Keratinocyte (primary cell): ENCODE results near the gene LAPTM5. TPM values are rescaled to one million over a fixed set of nuclear protein-coding genes. Genes with fewer than 3 reads are reported as not detected.

Source experiments
- DNase-seq: peaks from one replicate; pipeline ENCODE4 v3.0.0-alpha.2; 2011; ENCODE audit warnings: low read depth, missing footprints, low spot score
- FAIRE-seq: peaks from 2 replicates; lab custom pipeline; 2011; peaks lifted over from hg19 to GRCh38; lab: Jason Lieb, UNC
- H2AFZ ChIP-seq: 2 replicates; pipeline ENCODE4 v1.6.0; 2012; ENCODE audit warnings: low read length, control low read depth, inconsistent platforms; ENCODE audit not compliant: control insufficient read depth
- H3K27ac ChIP-seq: 2 replicates; pipeline ENCODE4 v1.5.1; 2011; ENCODE audit warnings: low read length; ENCODE audit not compliant: control insufficient read depth, insufficient read depth
- H3K27me3 ChIP-seq: 3 replicates; pipeline ENCODE4 v1.6.0; 2011; ENCODE audit warnings: low read length; ENCODE audit not compliant: control insufficient read depth, insufficient read depth; ENCODE audit errors: extremely low read depth
- H3K36me3 ChIP-seq, 2 experiments: 2 replicates in 1 of 2; 3 replicates in 1 of 2; pipeline ENCODE4 v1.5.1; 2011; ENCODE audit warnings: low read length in 2 of 2, mild to moderate bottlenecking in 1 of 2; ENCODE audit not compliant: control insufficient read depth in 2 of 2, insufficient read depth in 2 of 2; ENCODE audit errors: extremely low read depth in 1 of 2
- H3K4me1 ChIP-seq: 3 replicates; pipeline ENCODE4 v1.5.1; 2011; ENCODE audit warnings: low read length; ENCODE audit not compliant: control insufficient read depth, insufficient read depth; ENCODE audit errors: extremely low read depth
- H3K4me2 ChIP-seq: 3 replicates; pipeline ENCODE4 v1.6.0; 2011; ENCODE audit warnings: low read depth, low read length; ENCODE audit not compliant: control insufficient read depth, insufficient read depth; ENCODE audit errors: extremely low read depth
- H3K4me3 ChIP-seq, 3 experiments: fragments of 200-600 bp in 1 of 3; sonication (generic) in 1 of 3; 2 replicates in 2 of 3; 3 replicates in 1 of 3; pipeline ENCODE4 v1.5.1; 2011 to 2016; ENCODE audit warnings: low read length in 3 of 3, mild to moderate bottlenecking in 3 of 3, control low read depth in 2 of 3, inconsistent platforms in 1 of 3, low read depth in 1 of 3, mixed read lengths in 1 of 3, mixed run types in 1 of 3, moderate library complexity in 1 of 3; ENCODE audit not compliant: control insufficient read depth in 2 of 3, insufficient read depth in 2 of 3; ENCODE audit errors: extremely low read depth in 1 of 3
- H3K79me2 ChIP-seq: 2 replicates; pipeline ENCODE4 v1.6.0; 2012; ENCODE audit warnings: low read length; ENCODE audit not compliant: control insufficient read depth, insufficient read depth
- H3K9ac ChIP-seq: 3 replicates; pipeline ENCODE4 v1.6.0; 2011; ENCODE audit warnings: low read length; ENCODE audit not compliant: control insufficient read depth, insufficient read depth; ENCODE audit errors: extremely low read depth
- H3K9me1 ChIP-seq: 3 replicates; pipeline ENCODE4 v1.6.0; 2011; ENCODE audit warnings: low read length; ENCODE audit not compliant: control insufficient read depth, insufficient read depth; ENCODE audit errors: extremely low read depth
- H3K9me3 ChIP-seq: 2 replicates; pipeline ENCODE4 v1.5.1; 2012; ENCODE audit warnings: low read depth, low read length; ENCODE audit not compliant: control insufficient read depth
- H4K20me1 ChIP-seq: 3 replicates; pipeline ENCODE4 v1.6.0; 2011; ENCODE audit warnings: low read length; ENCODE audit not compliant: control insufficient read depth, insufficient read depth; ENCODE audit errors: extremely low read depth
- EZH2 ChIP-seq: IDR thresholded peaks from one replicate; pipeline ENCODE4 v1.6.1; 2012; ENCODE audit warnings: inconsistent platforms, mild to moderate bottlenecking, low read length, moderate library complexity
- dilution Hi-C: fragments of 300-500 bp; cut with MboI; formaldehyde crosslinking; loops from one replicate; pipeline ENCODE4 v1.7.0; 2020; ENCODE audit warnings: low sequenced_read_pairs; ENCODE audit not compliant: extremely low pct_ligation_motif_present
- polyA plus RNA-seq, 5 experiments: library from polyadenylated mRNA; depleted of rRNA in 3 of 5; stranded (reverse) in 3 of 5; stranded (forward) in 1 of 5; unstranded in 1 of 5; fragments of >200 nt; gene quantifications; 1 replicate in 1 of 5; 2 replicates in 3 of 5; 3 replicates in 1 of 5; pipeline versions ENCODE4 v1.2.1 to v1.2.3, GENCODE V29; 2011 to 2012; ENCODE audit warnings: missing spikeins in 2 of 5, low read depth in 1 of 5, low replicate concordance in 1 of 5
- TF ChIP-seq, protein P1 (sequence below), 3 experiments: IDR thresholded peaks in 1 of 3; conservative IDR thresholded peaks in 1 of 3; optimal IDR thresholded peaks in 1 of 3; 2 replicates in 2 of 3; 3 replicates in 1 of 3; pipeline versions ENCODE3 to v1.5.1; 2011; ENCODE audit warnings: low read length in 3 of 3, mild to moderate bottlenecking in 3 of 3, moderate library complexity in 2 of 3, control low read depth in 1 of 3, inconsistent platforms in 1 of 3; ENCODE audit not compliant: insufficient read depth in 2 of 3; ENCODE audit errors: extremely low read depth in 1 of 3

Gene LAPTM5
- polyA plus RNA-seq, 1 donor (not counting 4 experiments of a cell fraction or from before 2014, with no cell fraction given): 0.18 TPM

DNA sequence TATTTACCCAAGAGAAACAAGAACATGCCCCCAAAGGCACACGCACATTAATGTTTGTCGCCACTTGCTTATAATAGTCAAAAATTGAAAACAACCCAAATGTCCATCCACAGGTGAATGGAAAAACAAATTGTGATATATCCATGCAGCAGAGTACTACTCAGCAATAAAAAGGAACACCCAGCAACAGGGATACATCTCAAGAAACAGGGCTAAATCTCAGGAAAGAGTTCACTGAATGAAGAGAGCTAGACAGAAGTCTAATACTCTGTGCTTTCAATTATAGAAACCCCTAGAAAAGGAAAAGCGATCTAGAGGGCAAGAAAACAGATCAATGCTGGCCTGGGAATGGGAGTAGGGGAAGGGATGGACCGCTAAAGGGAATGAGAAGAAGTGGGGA is 36.7 kb upstream of the LAPTM5 start:
- Histone ChIP-seq H2AFZ (no peak overlapping the region), H3K9ac (no peak overlapping the region), H3K4me2 (no peak overlapping the region), H3K9me3 (no peaks in the 10 kb centered on the region), H3K36me3 (no peaks in the 10 kb centered on the region), H3K27ac (no peak overlapping the region), H3K9me1 (peaks cover 4% of the 10 kb centered on the region), H3K4me3 (no peak overlapping the region), H3K79me2 (no peaks in the 10 kb centered on the region), H3K4me1 (peaks cover 18% of the 10 kb centered on the region), H4K20me1 (no peaks in the 10 kb centered on the region), H3K27me3 (peaks cover 8% of the 10 kb centered on the region)
- DNase-seq (no peak), FAIRE-seq (no peak)
- TF ChIP-seq, protein P1, sequence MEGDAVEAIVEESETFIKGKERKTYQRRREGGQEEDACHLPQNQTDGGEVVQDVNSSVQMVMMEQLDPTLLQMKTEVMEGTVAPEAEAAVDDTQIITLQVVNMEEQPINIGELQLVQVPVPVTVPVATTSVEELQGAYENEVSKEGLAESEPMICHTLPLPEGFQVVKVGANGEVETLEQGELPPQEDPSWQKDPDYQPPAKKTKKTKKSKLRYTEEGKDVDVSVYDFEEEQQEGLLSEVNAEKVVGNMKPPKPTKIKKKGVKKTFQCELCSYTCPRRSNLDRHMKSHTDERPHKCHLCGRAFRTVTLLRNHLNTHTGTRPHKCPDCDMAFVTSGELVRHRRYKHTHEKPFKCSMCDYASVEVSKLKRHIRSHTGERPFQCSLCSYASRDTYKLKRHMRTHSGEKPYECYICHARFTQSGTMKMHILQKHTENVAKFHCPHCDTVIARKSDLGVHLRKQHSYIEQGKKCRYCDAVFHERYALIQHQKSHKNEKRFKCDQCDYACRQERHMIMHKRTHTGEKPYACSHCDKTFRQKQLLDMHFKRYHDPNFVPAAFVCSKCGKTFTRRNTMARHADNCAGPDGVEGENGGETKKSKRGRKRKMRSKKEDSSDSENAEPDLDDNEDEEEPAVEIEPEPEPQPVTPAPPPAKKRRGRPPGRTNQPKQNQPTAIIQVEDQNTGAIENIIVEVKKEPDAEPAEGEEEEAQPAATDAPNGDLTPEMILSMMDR (optimal IDR thresholded peaks at IDR 0.05 in 1 of 3, IDR thresholded peaks at IDR 0.05 in 1 of 3, conservative IDR thresholded peaks at IDR 0.05 in 1 of 3; ENCODE audit: extremely low read depth in 1 of 3, insufficient read depth in 2 of 3, low read length in 3 of 3): no peak
- TF ChIP-seq EZH2: no peak
- dilution Hi-C loops: no loop called here

DNA sequence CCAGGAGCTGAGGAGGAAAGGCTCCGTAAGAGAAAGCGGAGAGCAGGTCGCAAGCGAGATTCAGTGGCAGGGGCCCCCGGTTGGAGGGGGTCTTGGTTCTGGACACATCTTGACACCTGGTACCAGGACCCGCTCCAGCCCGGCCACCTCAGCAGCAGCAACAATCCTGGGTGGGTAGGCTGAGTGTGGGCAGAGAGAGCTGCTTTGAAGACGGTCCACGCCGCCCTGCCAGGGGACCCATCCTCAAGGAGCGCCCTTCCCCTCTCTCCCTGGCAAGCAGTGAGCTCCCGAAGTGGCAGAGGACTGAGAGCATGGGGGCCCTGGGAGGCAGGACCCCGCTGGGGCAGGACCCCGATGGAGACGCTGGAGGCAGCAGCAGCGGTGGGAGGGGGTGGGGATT is 35.6 kb upstream of the LAPTM5 start:
- peaks cover 4% of the 10 kb centered on the region for H3K9me1 ChIP-seq
- H3K79me2 ChIP-seq: no peaks in the 10 kb centered on the region
- dilution Hi-C loops: no loop called here
- H3K4me1 ChIP-seq: peaks cover 23% of the 10 kb centered on the region
- H2AFZ ChIP-seq: no peak overlapping the region
- H3K4me2 ChIP-seq: no peak overlapping the region
- no peak overlapping the region for H3K4me3 ChIP-seq
- H3K27ac ChIP-seq: no peak overlapping the region
- no peak overlapping the region for H3K9ac ChIP-seq
- H3K9me3 ChIP-seq: no peaks in the 10 kb centered on the region
- no peak for DNase-seq
- no peak for TF ChIP-seq EZH2
- TF ChIP-seq, protein P1 (optimal IDR thresholded peaks at IDR 0.05 in 1 of 3, IDR thresholded peaks at IDR 0.05 in 1 of 3, conservative IDR thresholded peaks at IDR 0.05 in 1 of 3; ENCODE audit: extremely low read depth in 1 of 3, insufficient read depth in 2 of 3, low read length in 3 of 3): no peak
- FAIRE-seq: no peak
- H3K36me3 ChIP-seq: no peaks in the 10 kb centered on the region
- H3K27me3 ChIP-seq: peaks cover 10% of the 10 kb centered on the region
- no peaks in the 10 kb centered on the region for H4K20me1 ChIP-seq
